ENCODE results near the gene RUNX2. TPM values are rescaled to one million over a fixed set of nuclear protein-coding genes. Genes with fewer than 3 reads are reported as not detected.
A peak's percentile ranks its signal among the peaks of the same experiment; 100 is the strongest.

The RUNX2 gene
- total and polyA plus RNA-seq, 2 experiments from 2014 or later = 0.66 to 1.7 TPM

- Histone ChIP-seq H2AFZ (peak overlapping the region; percentile 59; the same call in 1 of the 2 replicates), H3K4me3 (no peak overlapping the region), H3F3A (replicated peaks; ENCODE audit: low read depth) (no peaks in the 10 kb centered on the region), H3K27ac (ENCODE audit: low read depth) (no peak overlapping the region), H3K79me2 (replicated peaks; ENCODE audit: insufficient read depth) (no peaks in the 10 kb centered on the region), H3K4me2 (no peak overlapping the region), H3K4me1 (ENCODE audit: insufficient read depth) (no peaks in the 10 kb centered on the region), H3K36me3 (ENCODE audit: insufficient read depth) (no peaks in the 10 kb centered on the region), H3K27me3 (ENCODE audit: insufficient read depth) (no peaks in the 10 kb centered on the region), H4K20me1 (replicated peaks; ENCODE audit: insufficient read depth) (no peaks in the 10 kb centered on the region), H3K9me2 (ENCODE audit: insufficient read depth) (no peaks in the 10 kb centered on the region)
- ATAC-seq (no peak), DNase-seq (ENCODE audit: low spot score) (no peak)
- no peak overlapping the region for H3K27ac Mint-ChIP-seq
- TF ChIP-seq CREB1 (CRISPR knock-in tag; IDR thresholded peaks at IDR 0.05; ENCODE audit: low read depth) (no peak), EZH2phosphoT487 (IDR thresholded peaks at IDR 0.05; ENCODE audit: unreplicated experiment) (no peak), EZH2 (IDR thresholded peaks at IDR 0.05; ENCODE audit: low read depth, unreplicated experiment) (no peak), ZNF462 (CRISPR knock-in tag; IDR thresholded peaks at IDR 0.05) (no peak), REST (IDR thresholded peaks at IDR 0.05; ENCODE audit: unreplicated experiment) (no peak), ZNF114 (CRISPR knock-in tag; IDR thresholded peaks at IDR 0.05) (no peak), JUNB (IDR thresholded peaks at IDR 0.05; ENCODE audit: unreplicated experiment) (no peak), CTCF (conservative IDR thresholded peaks at IDR 0.05; ENCODE audit: low read depth in 2 of 2) (no peak), NANOG (IDR thresholded peaks at IDR 0.05; ENCODE audit: borderline replicate concordance) (no peak), ZNF331 (CRISPR knock-in tag; IDR thresholded peaks at IDR 0.05; ENCODE audit: low read depth) (no peak)
- H3K4me3 Mint-ChIP-seq = no peak overlapping the region
- no peaks in the 10 kb centered on the region for H3K36me3 Mint-ChIP-seq (ENCODE audit: low read depth)
- H3K9me3 Mint-ChIP-seq = no peaks in the 10 kb centered on the region
- no peaks in the 10 kb centered on the region; the same call in 2 of the 3 replicates for H3K4me1 Mint-ChIP-seq
- H3K27me3 Mint-ChIP-seq (ENCODE audit: insufficient read depth, low read depth, poor library complexity) = no peaks in the 10 kb centered on the region
Measured at GRCh38 chr6:45531999-45532595, 204.0 kb downstream of the RUNX2 start.
